A673 (cell line): ENCODE results near the gene CTNNA3. TPM values are rescaled to one million over a fixed set of nuclear protein-coding genes. Genes with fewer than 3 reads are reported as not detected.

Experiments used
- BruUV-seq: library from RNA; stranded (reverse); fragments of 400-500 nt; replicated peaks from 2 replicates; lab custom pipeline; 2021; lab: Mats Ljungman, UMichigan
- CTCF ChIA-PET: fragments of 300-600 bp; sonication (Branson Sonifier 250); formaldehyde crosslinking; loops from one replicate; lab custom pipeline; 2022; ENCODE audit warnings: antibody characterized with exemption; lab: Charles Lee
- POLR2A ChIA-PET: fragments of 300-600 bp; sonication (Branson Sonifier 250); formaldehyde crosslinking; loops from one replicate; lab custom pipeline; 2022; ENCODE audit warnings: antibody characterized with exemption; ENCODE audit not compliant: low non-redundant PET; lab: Charles Lee
- DNase-seq: peaks from one replicate; pipeline ENCODE4 v3.0.0-alpha.2; 2015; ENCODE audit warnings: low spot score
- H3K27ac ChIP-seq: fragments of 200-600 bp; sonication (generic); 2 replicates; pipeline ENCODE4 v1.5.1; 2016; ENCODE audit warnings: mixed run types, low read depth, mild to moderate bottlenecking, mixed read lengths, antibody characterized with exemption, low read length; ENCODE audit not compliant: poor library complexity, severe bottlenecking
- H3K27me3 ChIP-seq: fragments of 200-600 bp; sonication (generic); replicated peaks from 2 replicates; pipeline ENCODE4 v1.6.1; 2017; ENCODE audit warnings: mixed run types, low read depth, mild to moderate bottlenecking, mixed read lengths, antibody characterized with exemption, low read length; ENCODE audit not compliant: insufficient read depth, poor library complexity
- H3K36me3 ChIP-seq: fragments of 200-600 bp; sonication (generic); 2 replicates; pipeline ENCODE4 v1.6.1; 2016; ENCODE audit warnings: mixed run types, mild to moderate bottlenecking, mixed read lengths, antibody characterized with exemption, low read length; ENCODE audit not compliant: insufficient read depth, poor library complexity, severe bottlenecking
- H3K4me1 ChIP-seq: fragments of 200-600 bp; sonication (generic); 2 replicates; pipeline ENCODE4 v1.6.1; 2017; ENCODE audit warnings: mixed run types, mild to moderate bottlenecking, mixed read lengths, antibody characterized with exemption, low read length; ENCODE audit not compliant: insufficient read depth, poor library complexity, severe bottlenecking
- H3K4me3 ChIP-seq: fragments of 200-600 bp; sonication (generic); 2 replicates; pipeline ENCODE4 v1.5.1; 2016; ENCODE audit warnings: low read depth, mixed run types, mild to moderate bottlenecking, mixed read lengths, low read length; ENCODE audit not compliant: poor library complexity, severe bottlenecking
- H3K9me3 ChIP-seq: fragments of 200-600 bp; sonication (generic); 2 replicates; pipeline ENCODE4 v1.6.1; 2016; ENCODE audit warnings: mixed run types, low read depth, mild to moderate bottlenecking, mixed read lengths, antibody characterized with exemption, low read length; ENCODE audit not compliant: poor library complexity, severe bottlenecking
- CTCF ChIP-seq: fragments of 300-800, 200-600 bp; sonication (generic); conservative IDR thresholded peaks from 2 replicates; pipeline ENCODE4 v1.5.1; 2017; ENCODE audit warnings: low read depth, mild to moderate bottlenecking, antibody characterized with exemption, low read length, moderate library complexity, mixed read lengths
- EZH2 ChIP-seq: fragments of 200-600 bp; sonication (generic); IDR thresholded peaks from 2 replicates; pipeline ENCODE4 v1.6.1; 2017; ENCODE audit warnings: borderline replicate concordance, low read depth, mild to moderate bottlenecking, mixed read lengths, antibody characterized with exemption, low read length; ENCODE audit not compliant: poor library complexity, severe bottlenecking
- intact Hi-C: fragments of 100-400 bp; cut with micrococcal nuclease; formaldehyde crosslinking; loops from one replicate; pipeline ENCODE4 v1.10.0; 2022; ENCODE audit not compliant: unreplicated experiment
- total RNA-seq: library from RNA; stranded (reverse); gene quantifications from 2 replicates; pipeline ENCODE4 v1.2.3, GENCODE V29; 2021

The CTNNA3 gene
- total RNA-seq, 1 experiment from 2014 or later: not detected

- H3K9me3 ChIP-seq: no peaks in the 10 kb centered on the region
- no peaks in the 10 kb centered on the region for H3K27me3 ChIP-seq
- no peak for DNase-seq
- ChIA-PET POLR2A (no interaction called here), CTCF (no interaction called here)
- no peak overlapping the region for H3K4me3 ChIP-seq
- TF ChIP-seq CTCF: no peak
- TF ChIP-seq EZH2: no peak
- intact Hi-C loops: no loop called here
- BruUV-seq: no TSS peak
- H3K27ac ChIP-seq: no peak overlapping the region
- H3K4me1 ChIP-seq: no peaks in the 10 kb centered on the region
- H3K36me3 ChIP-seq: no peaks in the 10 kb centered on the region
These were observed 178.0 kb downstream of the CTNNA3 start for GRCh38 chr10:67518043-67518442.

- intact Hi-C loops: no loop called here
- POLR2A ChIA-PET: no interaction called here
These were observed 189.3 kb downstream of the CTNNA3 start for GRCh38 chr10:67506757-67507091.

GRCh38 chr10:67506083-67506756 is 189.8 kb downstream of the CTNNA3 start:
- no peak for DNase-seq
- TF ChIP-seq EZH2 (no peak), CTCF (no peak)
- H3K4me3 ChIP-seq: no peak overlapping the region
- intact Hi-C loops: no loop called here
- H3K27ac ChIP-seq: no peak overlapping the region
- H3K9me3 ChIP-seq: no peaks in the 10 kb centered on the region
- BruUV-seq: no TSS peak
- CTCF ChIA-PET: no interaction called here
- no peaks in the 10 kb centered on the region for H3K27me3 ChIP-seq
- POLR2A ChIA-PET: no interaction called here
- no peaks in the 10 kb centered on the region for H3K4me1 ChIP-seq
- H3K36me3 ChIP-seq: no peaks in the 10 kb centered on the region

More at GRCh38 chr10:67506757-67507091, 189.3 kb downstream of the CTNNA3 start:
- no peak overlapping the region for H3K27ac ChIP-seq
- H3K4me3 ChIP-seq: no peak overlapping the region
- H3K9me3 ChIP-seq: no peaks in the 10 kb centered on the region
- no peaks in the 10 kb centered on the region for H3K27me3 ChIP-seq
- H3K36me3 ChIP-seq: no peaks in the 10 kb centered on the region
- CTCF ChIA-PET: no interaction called here
- no peaks in the 10 kb centered on the region for H3K4me1 ChIP-seq
- TF ChIP-seq EZH2 (no peak), CTCF (no peak)
- no TSS peak for BruUV-seq
- no peak for DNase-seq
